Lower leg skin (tissue), 4 donors: Measurements from ENCODE around the gene PSMA4. TPM values are rescaled to one million over a fixed set of nuclear protein-coding genes. Genes with fewer than 3 reads are reported as not detected.

Experiments used
- DNase-seq, 2 donors: peaks; one replicate each; pipeline ENCODE4 v3.0.0-alpha.2; 2019; ENCODE audit warnings: low spot score in 2 of 2
- H3K4me3 ChIP-seq: fragments of 200-600 bp; sonication (generic); 2 replicates; pipeline ENCODE4 v1.5.1; 2017; ENCODE audit warnings: mild to moderate bottlenecking, low read depth; ENCODE audit not compliant: poor library complexity, severe bottlenecking
- CTCF ChIP-seq, 3 donors: fragments of 450-650 bp; IDR thresholded peaks; one replicate each; pipeline ENCODE4 v1.5.1; 2016; ENCODE audit warnings: antibody characterized with exemption in 3 of 3, mild to moderate bottlenecking in 3 of 3, moderate library complexity in 2 of 3
- POLR2A ChIP-seq, 2 donors: fragments of 450-650 bp; IDR thresholded peaks; one replicate each; pipeline ENCODE4 v1.6.1; 2016 to 2017; ENCODE audit warnings: antibody characterized with exemption in 2 of 2, mild to moderate bottlenecking in 1 of 2, moderate library complexity in 1 of 2
- WGBS, 2 donors: methylation state at CpG; one replicate each; pipeline ENCODE4 v1.1.5; 2018; 5-methylcytosine and 5-hydroxymethylcytosine counted together
- intact Hi-C: fragments of 100-400 bp; cut with DNase I; formaldehyde crosslinking; loops from one replicate; pipeline ENCODE4 v1.15.0; 2023; ENCODE audit warnings: low total_unique reads
- total RNA-seq, 4 donors: library from RNA; depleted of rRNA; stranded (reverse); fragments of >200 nt; gene quantifications; one replicate each; pipeline ENCODE4 v1.1.0, GENCODE V29; 2016

PSMA4 gene
- total RNA-seq, 4 donors from 2014 or later = 59.0 to 143 (median 101) TPM

GRCh38 chr15:78598348-78598747 is 58.1 kb downstream of the PSMA4 start:
- 67 to 88% methylated on average over 3 of the region's 3 CpGs for WGBS, 2 donors
- TF ChIP-seq CTCF (IDR thresholded peaks at IDR 0.05) = no peak
- no peak for TF ChIP-seq POLR2A (IDR thresholded peaks at IDR 0.05)
- DNase-seq = no peak
- intact Hi-C loops = no loop called here
- no peak overlapping the region for H3K4me3 ChIP-seq

- intact Hi-C loops = no loop called here
- H3K4me3 ChIP-seq = no peak overlapping the region
- DNase-seq = no peak
- TF ChIP-seq CTCF (IDR thresholded peaks at IDR 0.05) (no peak), POLR2A (IDR thresholded peaks at IDR 0.05) (no peak)
Observed at GRCh38 chr15:78599189-78599588, 58.9 kb downstream of the PSMA4 start.

Other genes starting within 250 kb of the PSMA4 start
- 10 to 100 TPM; 55.2 to 62.2 (median 59.4) TPM for gene SKIC8, start 240.8 kb upstream of the PSMA4 start, total RNA-seq
- 1 to 10 TPM in 2 of 4 donors, under 1 TPM in 1, not detected in 1; 0.84 to 8.9 (median 2.0) TPM for gene CRABP1, start 200.1 kb upstream of the PSMA4 start, total RNA-seq
- gene IREB2, start 102.2 kb upstream of the PSMA4 start, total RNA-seq = 10 to 100 TPM; 28.4 to 43.5 (median 30.8) TPM
- gene HYKK, start 32.9 kb upstream of the PSMA4 start, total RNA-seq = 1 to 10 TPM; 2.9 to 5.5 (median 4.1) TPM
- under 1 TPM; 0.27 to 0.84 (median 0.64) TPM for gene CHRNA5, start 25.1 kb downstream of the PSMA4 start, total RNA-seq
- gene CHRNA3, start 80.6 kb downstream of the PSMA4 start, total RNA-seq = 1 to 10 TPM in 1 of 4 donors, under 1 TPM in 3; 0.08 to 1.2 (median 0.58) TPM
- gene CHRNB4, start 100.8 kb downstream of the PSMA4 start, total RNA-seq = under 1 TPM in 1 of 4 donors, not detected in 3; 0.19 TPM